Ovary (tissue), 9 donors: Measurements from ENCODE around the gene NUDT16L1. TPM values are rescaled to one million over a fixed set of nuclear protein-coding genes. Genes with fewer than 3 reads are reported as not detected.

ENCODE experiments used
- DNase-seq, 5 donors: peaks; one replicate each; pipeline ENCODE4 v3.0.0-alpha.2; 2019 to 2020
- H3K27ac ChIP-seq, 2 donors: fragments of 200-600 bp; one replicate each; pipeline versions ENCODE4 v1.5.1 to v1.8.0; 2019 to 2022
- H3K27me3 ChIP-seq: fragments of 200-600 bp; one replicate; pipeline ENCODE4 v1.8.0; 2022
- H3K36me3 ChIP-seq: fragments of 200-600 bp; sonication (generic); one replicate; pipeline ENCODE4 v1.5.1; 2019
- H3K4me1 ChIP-seq: one replicate; pipeline ENCODE4 v1.8.1; 2013; ENCODE audit warnings: mild to moderate bottlenecking, moderate library complexity; ENCODE audit not compliant: insufficient read depth
- H3K4me3 ChIP-seq: fragments of 200-600 bp; sonication (generic); one replicate; pipeline ENCODE4 v1.5.1; 2017
- H3K9me3 ChIP-seq, 2 donors: fragments of 200-600 bp in 1 of 2; sonication (generic) in 1 of 2; one replicate each; pipeline versions ENCODE4 v1.5.1 to v1.8.1; 2013 to 2019; ENCODE audit warnings: mild to moderate bottlenecking in 1 of 2, moderate library complexity in 1 of 2
- EP300 ChIP-seq: sonication (generic); formaldehyde crosslinking; IDR thresholded peaks from one replicate; pipeline ENCODE4 v1.6.1; 2017; ENCODE audit warnings: antibody characterized with exemption
- POLR2A ChIP-seq: fragments of 450-650 bp; IDR thresholded peaks from one replicate; pipeline ENCODE4 v1.6.1; 2017; ENCODE audit warnings: antibody characterized with exemption, mild to moderate bottlenecking, moderate library complexity
- WGBS, 3 donors: extraction: QIAGEN DNeasy Blood & Tissue Kit in 1 of 3; methylation state at CpG; one replicate each; pipeline versions ENCODE4 v1.1.5 to v1.1.7; 2013 to 2017; 5-methylcytosine and 5-hydroxymethylcytosine counted together
- intact Hi-C, 4 donors: fragments of 100-400 bp; cut with DNase I; formaldehyde crosslinking; loops; one replicate each; pipeline versions ENCODE4 v1.11.0 to v1.15.1; 2022 to 2023
- polyA plus RNA-seq, 2 donors: library from polyadenylated mRNA; stranded (reverse); fragments of 200-250 nt in 1 of 2; fragments of 350-450 nt in 1 of 2; fragmentation: Illumina TruSeq in 1 of 2; extraction: RNeasy Lipid Tissue Mini Kit (QIAGEN cat#74804) in 1 of 2; gene quantifications; one replicate each; pipeline ENCODE4 v1.2.3, GENCODE V29; 2013 to 2014
- total RNA-seq, 7 donors: library from RNA; depleted of rRNA in 2 of 7; stranded (reverse); fragments of >200 nt in 2 of 7; fragmentation: NEBNext Ultra II Directional in 3 of 7; extraction: Animal tissue kit (Norgen Biotek cat#: 25700) in 3 of 7; gene quantifications; one replicate each; pipeline versions ENCODE4 v1.1.0 to v1.2.4, GENCODE V29; 2016 to 2023
- TF ChIP-seq, protein P1 (sequence below), 3 donors: fragments of 450-650 bp in 2 of 3; fragments of 200-600 bp in 1 of 3; IDR thresholded peaks; one replicate each; pipeline versions ENCODE4 v1.5.1 to v1.8.0; 2016 to 2022; ENCODE audit warnings: antibody characterized with exemption in 3 of 3, mild to moderate bottlenecking in 1 of 3
- donor health status: DM: no; HTN: no; CAD: no; lungs with moderate emphysema.
- donor health status: DM: no; HTN: no; CAD: no.
- donor health status: Bipolar disorder and iron deficiency.
- donor health status: DM: yes; HTN: yes; CAD: no.
- donor health status: DM: no; HTN: no; CAD: no.
- donor health status: DM: yes; HTN: yes; CAD: no.

Gene NUDT16L1
- total and polyA plus RNA-seq, 9 donors, result 8.1 to 33.6 (median 28.0) TPM

GRCh38 chr16:4663465-4663776 is 29.9 kb upstream of the NUDT16L1 start:
- H3K4me1 ChIP-seq, result peaks cover 3% of the 10 kb centered on the region
- H3K27ac ChIP-seq, result no peak overlapping the region
- no peaks in the 10 kb centered on the region for H3K9me3 ChIP-seq
- WGBS, 3 donors, result 70 to 85% (median 74%) methylated on average over 5 of the region's 5 CpGs
- no peaks in the 10 kb centered on the region for H3K36me3 ChIP-seq
- no peak for DNase-seq
- H3K27me3 ChIP-seq, result no peaks in the 10 kb centered on the region
- TF ChIP-seq EP300, result no peak
- TF ChIP-seq, protein P1, sequence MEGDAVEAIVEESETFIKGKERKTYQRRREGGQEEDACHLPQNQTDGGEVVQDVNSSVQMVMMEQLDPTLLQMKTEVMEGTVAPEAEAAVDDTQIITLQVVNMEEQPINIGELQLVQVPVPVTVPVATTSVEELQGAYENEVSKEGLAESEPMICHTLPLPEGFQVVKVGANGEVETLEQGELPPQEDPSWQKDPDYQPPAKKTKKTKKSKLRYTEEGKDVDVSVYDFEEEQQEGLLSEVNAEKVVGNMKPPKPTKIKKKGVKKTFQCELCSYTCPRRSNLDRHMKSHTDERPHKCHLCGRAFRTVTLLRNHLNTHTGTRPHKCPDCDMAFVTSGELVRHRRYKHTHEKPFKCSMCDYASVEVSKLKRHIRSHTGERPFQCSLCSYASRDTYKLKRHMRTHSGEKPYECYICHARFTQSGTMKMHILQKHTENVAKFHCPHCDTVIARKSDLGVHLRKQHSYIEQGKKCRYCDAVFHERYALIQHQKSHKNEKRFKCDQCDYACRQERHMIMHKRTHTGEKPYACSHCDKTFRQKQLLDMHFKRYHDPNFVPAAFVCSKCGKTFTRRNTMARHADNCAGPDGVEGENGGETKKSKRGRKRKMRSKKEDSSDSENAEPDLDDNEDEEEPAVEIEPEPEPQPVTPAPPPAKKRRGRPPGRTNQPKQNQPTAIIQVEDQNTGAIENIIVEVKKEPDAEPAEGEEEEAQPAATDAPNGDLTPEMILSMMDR (IDR thresholded peaks at IDR 0.05), result no peak
- TF ChIP-seq POLR2A, result no peak
- intact Hi-C loops, result no loop called here
- H3K4me3 ChIP-seq, result no peak overlapping the region

DNA sequence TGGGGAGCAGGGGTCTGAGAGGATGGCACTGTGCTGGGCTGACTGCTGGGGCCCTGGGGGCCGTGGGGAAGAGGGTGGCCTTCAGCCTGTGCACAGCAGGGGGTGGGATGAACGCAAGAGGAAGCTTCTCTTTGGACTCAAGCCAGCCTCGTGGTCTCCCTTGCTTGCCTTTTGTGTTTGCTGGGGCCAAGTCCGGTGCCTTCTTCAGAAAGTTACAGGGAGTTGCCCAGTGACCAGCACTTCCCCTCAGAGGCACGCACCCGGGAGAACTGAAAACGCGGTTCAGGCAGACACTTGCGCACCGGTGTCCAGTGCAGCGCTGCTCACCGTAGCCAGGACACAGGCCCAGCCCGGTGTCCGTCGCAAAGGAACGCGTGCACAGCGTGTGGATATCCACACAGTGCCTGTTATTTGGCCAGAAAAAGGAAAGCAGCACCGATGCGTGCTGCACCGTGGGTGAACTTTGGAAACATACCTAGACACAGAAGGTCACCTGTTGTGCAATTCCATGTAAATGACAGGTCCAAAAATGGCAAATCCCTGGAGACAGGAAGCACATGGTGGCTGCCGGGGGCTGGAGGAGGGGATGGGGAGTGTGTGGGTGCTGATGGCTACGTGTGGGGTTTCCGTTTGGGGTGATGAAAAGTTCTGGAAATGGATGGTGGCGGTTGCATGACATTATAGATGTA is 29.4 kb upstream of the NUDT16L1 start:
- Histone ChIP-seq H3K27ac (peak overlapping the region in 1 of 2 donors; percentile 9), H3K4me1 (peaks cover 3% of the 10 kb centered on the region), H3K9me3 (no peaks in the 10 kb centered on the region), H3K4me3 (no peak overlapping the region), H3K27me3 (no peaks in the 10 kb centered on the region), H3K36me3 (no peaks in the 10 kb centered on the region)
- intact Hi-C loops, result no loop called here
- 68 to 76% (median 71%) methylated on average over 25 of the region's 25 CpGs for WGBS, 3 donors
- no peak for DNase-seq
- TF ChIP-seq EP300, result no peak
- TF ChIP-seq, protein P1 (IDR thresholded peaks at IDR 0.05), result no peak
- TF ChIP-seq POLR2A, result no peak

GRCh38 chr16:4664538-4665418 is 28.6 kb upstream of the NUDT16L1 start:
- DNase-seq, result peak in 3 of 5 donors; percentile 46 to 67 (median 55)
- intact Hi-C loops, result no loop called here
- Histone ChIP-seq H3K27me3 (no peaks in the 10 kb centered on the region), H3K4me3 (no peak overlapping the region), H3K9me3 (no peaks in the 10 kb centered on the region), H3K27ac (no peak overlapping the region), H3K4me1 (peaks cover 3% of the 10 kb centered on the region), H3K36me3 (no peaks in the 10 kb centered on the region)
- WGBS, 3 donors, result 68 to 74% (median 69%) methylated on average over 26 of the region's 26 CpGs
- TF ChIP-seq POLR2A, result no peak
- no peak for TF ChIP-seq EP300
- TF ChIP-seq, protein P1 (IDR thresholded peaks at IDR 0.05), result no peak

DNA sequence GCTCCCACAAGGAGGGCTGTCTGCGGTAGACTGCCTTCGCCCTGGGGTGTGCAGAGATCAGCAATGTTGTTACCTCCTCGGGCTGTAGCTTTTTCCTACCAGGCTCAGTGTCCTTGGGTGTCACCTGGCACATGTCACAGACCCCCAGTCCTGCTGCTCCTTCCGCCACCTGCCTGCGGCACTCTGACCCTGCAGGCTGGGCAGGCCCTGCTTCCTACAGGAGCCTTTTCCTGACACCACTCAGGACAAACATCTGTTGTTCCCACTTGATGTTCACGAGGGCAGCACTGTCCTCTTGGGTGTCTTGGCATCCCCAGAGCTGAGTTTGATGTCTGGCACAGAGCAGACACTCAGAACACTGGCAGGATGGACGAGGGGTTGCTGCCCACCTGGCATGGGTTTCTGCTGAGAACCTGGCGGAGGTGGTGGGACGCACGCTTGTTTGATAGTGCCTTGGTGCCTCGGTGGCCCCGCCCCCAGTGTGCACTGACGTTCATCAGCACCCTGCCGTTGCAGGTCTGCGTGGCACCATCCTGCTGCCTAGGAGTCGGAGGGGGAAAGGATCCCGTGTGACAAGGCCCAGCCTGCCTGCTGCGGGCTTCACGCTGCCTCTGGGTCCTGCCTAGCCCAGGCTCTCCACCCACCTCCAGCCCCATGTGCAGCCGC is 26.7 kb upstream of the NUDT16L1 start:
- no peaks in the 10 kb centered on the region for H3K36me3 ChIP-seq
- intact Hi-C loops, result no loop called here
- TF ChIP-seq POLR2A (no peak), EP300 (no peak)
- TF ChIP-seq, protein P1 (IDR thresholded peaks at IDR 0.05), result no peak

More for the DNA sequence above, 26.7 kb upstream of the NUDT16L1 start:
- Histone ChIP-seq H3K27me3 (no peaks in the 10 kb centered on the region), H3K9me3 (no peaks in the 10 kb centered on the region), H3K4me3 (no peak overlapping the region), H3K27ac (no peak overlapping the region), H3K4me1 (peaks cover 3% of the 10 kb centered on the region)
- WGBS, 3 donors, result 84 to 88% (median 84%) methylated on average over 20 of the region's 20 CpGs
- no peak for DNase-seq
